Measurements from ENCODE around the gene ARL4C. TPM values are rescaled to one million over a fixed set of nuclear protein-coding genes. Genes with fewer than 3 reads are reported as not detected.

The ARL4C gene
- total RNA-seq, 1 donor from 2014 or later, result 10.2 TPM

DNA sequence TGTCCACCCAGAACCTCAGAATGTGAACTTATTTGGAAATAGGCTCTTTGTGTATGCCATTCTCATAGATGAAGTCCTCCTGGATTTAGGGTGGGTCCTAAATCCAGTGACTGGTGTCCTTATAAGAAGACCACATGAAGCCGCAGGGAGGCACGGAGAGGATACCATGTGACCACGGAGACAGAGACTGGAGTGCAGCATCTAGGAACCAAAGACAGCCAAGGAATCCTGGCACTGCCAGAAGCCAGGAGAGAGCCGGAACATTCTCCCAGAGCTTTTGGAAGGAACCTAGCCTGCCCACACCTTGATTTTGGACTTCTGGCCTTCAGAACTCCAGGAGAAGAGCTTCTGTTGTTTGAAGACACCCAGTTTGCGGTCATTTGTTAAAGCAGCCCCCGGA, 49.7 kb downstream of the ARL4C start:
- DNase-seq (ENCODE audit: low spot score), result no peak

DNA sequence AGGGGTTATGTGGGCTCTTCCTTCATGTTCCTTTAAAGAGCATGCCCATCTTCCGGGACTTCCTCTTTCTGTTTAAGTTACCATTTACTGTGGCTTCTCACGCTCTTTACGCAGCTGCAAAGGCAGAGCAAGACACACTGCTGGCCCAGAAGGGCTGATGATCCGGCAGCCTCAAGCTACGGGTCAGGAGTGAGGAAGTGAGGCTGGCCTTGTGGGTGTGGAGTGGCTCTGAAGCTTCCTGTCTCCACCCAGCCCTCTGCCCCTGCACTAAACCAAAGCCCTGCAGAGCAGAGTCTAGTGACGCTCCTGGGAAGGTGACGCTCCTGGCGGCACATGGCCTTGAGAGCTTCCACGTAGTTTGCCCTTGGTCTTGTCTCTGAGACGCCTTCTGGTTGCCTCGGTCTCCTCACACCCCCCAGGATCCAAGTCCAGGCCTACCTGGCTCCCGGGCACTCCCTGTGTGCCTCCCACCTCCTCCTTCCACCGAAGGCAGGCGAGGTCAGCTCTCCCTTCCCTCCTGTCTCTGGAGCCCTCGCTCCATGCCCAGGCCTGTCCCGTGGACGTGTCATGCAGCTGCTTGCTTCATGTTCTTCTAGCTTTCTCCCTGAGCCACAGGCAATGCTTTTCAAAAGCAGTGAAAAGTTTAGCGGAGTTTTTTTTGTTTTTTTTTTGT, 50.3 kb downstream of the ARL4C start:
- DNase-seq (ENCODE audit: low spot score), result peak; percentile 66

DNA sequence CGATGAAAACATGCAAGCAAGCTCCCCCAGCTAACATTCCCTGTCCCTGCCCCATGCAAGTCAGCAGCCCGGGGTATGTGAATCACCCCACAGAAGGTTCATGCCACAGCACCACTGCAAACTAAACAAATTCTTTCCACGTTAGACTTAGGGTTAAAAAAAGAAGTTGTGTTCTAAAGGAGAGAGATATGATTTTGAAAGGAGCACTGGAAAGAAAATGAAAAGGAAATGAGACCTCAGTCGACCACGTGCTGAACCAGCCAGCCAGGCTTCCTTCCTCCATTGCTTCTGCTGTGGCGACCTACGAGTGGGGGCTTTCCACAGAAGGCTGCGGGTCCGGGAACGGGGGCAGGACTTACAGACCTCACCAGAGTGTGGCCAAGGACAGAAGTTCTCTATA, 52.0 kb downstream of the ARL4C start:
- DNase-seq (ENCODE audit: low spot score), result peak; percentile 39

DNA sequence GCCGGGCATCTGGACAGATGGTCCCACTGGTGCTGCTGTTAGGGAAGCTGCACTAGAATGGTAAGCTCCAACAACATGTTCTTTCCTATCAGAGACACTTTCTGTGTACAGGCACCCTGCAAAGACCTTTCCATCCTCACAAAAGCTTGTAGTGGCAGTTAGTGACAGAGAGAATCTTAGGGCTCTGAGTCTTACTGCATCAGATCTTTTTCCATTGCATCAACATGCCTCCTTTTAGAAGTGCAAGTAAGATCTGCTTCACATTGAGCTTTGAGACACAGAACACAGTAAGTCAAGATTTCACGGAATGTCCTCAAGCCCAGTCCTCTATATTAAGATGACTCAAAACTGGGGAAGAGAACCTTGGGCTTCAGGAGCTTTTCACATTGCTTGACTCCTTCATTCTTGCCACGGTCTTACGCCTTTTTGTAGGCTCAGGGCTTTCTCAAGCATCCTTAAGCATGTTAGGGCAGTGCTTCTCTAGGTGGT, 52.6 kb downstream of the ARL4C start:
- no peak for DNase-seq (ENCODE audit: low spot score)
